SU-DHL-6 (cell line): ENCODE measurements around the gene MICALL1.

Experiments
- H2AFZ ChIP-seq: fragments of 200-600 bp; sonication (generic); 2 replicates; pipeline ENCODE4 v1.6.1; 2014; ENCODE audit warnings: low read depth, mild to moderate bottlenecking, moderate library complexity, mixed read lengths, antibody characterized with exemption, low read length; ENCODE audit not compliant: severe bottlenecking
- H3F3A ChIP-seq: fragments of 200-600 bp; shearing (Covaris generic); 2 replicates; pipeline ENCODE4 v1.6.0; 2016; ENCODE audit warnings: antibody characterized with exemption, mild to moderate bottlenecking; ENCODE audit not compliant: insufficient read depth
- H3K27ac ChIP-seq: fragments of 200-600 bp; sonication (generic); 2 replicates; pipeline ENCODE4 v1.5.1; 2016; ENCODE audit warnings: low read depth, mild to moderate bottlenecking, low read length, moderate library complexity, mixed read lengths
- H3K27me3 ChIP-seq: fragments of 200-600 bp; sonication (generic), shearing (Covaris generic); 2 replicates; pipeline ENCODE4 v1.6.0; 2014; ENCODE audit warnings: mild to moderate bottlenecking, low read length
- H3K36me3 ChIP-seq: fragments of 200-600 bp; sonication (generic); 2 replicates; pipeline ENCODE4 v1.6.1; 2014; ENCODE audit warnings: mild to moderate bottlenecking, low read length, mixed read lengths
- H3K4me2 ChIP-seq: fragments of 300-600, 200-600 bp; shearing (Covaris generic), sonication (generic); 2 replicates; pipeline ENCODE4 v1.6.0; 2014; ENCODE audit warnings: low read length, low read depth, mild to moderate bottlenecking; ENCODE audit not compliant: poor library complexity, severe bottlenecking
- H3K4me3 ChIP-seq: fragments of 200-600 bp; sonication (generic); 2 replicates; pipeline ENCODE4 v1.5.1; 2014; ENCODE audit warnings: antibody characterized with exemption, low read length, mild to moderate bottlenecking, mixed read lengths; ENCODE audit not compliant: insufficient read depth, poor library complexity, severe bottlenecking
- H3K79me2 ChIP-seq: fragments of 200-600 bp; sonication (generic); 2 replicates; pipeline ENCODE4 v1.6.1; 2014; ENCODE audit warnings: mild to moderate bottlenecking, low read length, moderate library complexity; ENCODE audit not compliant: insufficient read depth
- H3K9ac ChIP-seq: fragments of 200-600 bp; sonication (generic); 2 replicates; pipeline ENCODE4 v1.7.0; 2014; ENCODE audit warnings: mild to moderate bottlenecking, low read length
- H3K9me2 ChIP-seq: fragments of 200-600 bp; sonication (generic); replicated peaks from 2 replicates; pipeline ENCODE4 v1.6.1; 2014; ENCODE audit warnings: low read length; ENCODE audit not compliant: insufficient read depth
- H3K9me3 ChIP-seq: fragments of 200-600 bp; sonication (generic); 2 replicates; pipeline ENCODE4 v1.6.1; 2014; ENCODE audit warnings: low read length, mixed read lengths; ENCODE audit not compliant: insufficient read depth
- H4K20me1 ChIP-seq: fragments of 200-600 bp; sonication (generic); 2 replicates; pipeline ENCODE4 v1.6.1; 2014; ENCODE audit warnings: low read depth, mild to moderate bottlenecking, antibody characterized with exemption, low read length, moderate library complexity, mixed read lengths
- EZH2phosphoT487 ChIP-seq: fragments of 200-600 bp; sonication (generic), shearing (Covaris generic); conservative IDR thresholded peaks from 2 replicates; pipeline ENCODE4 v1.6.1; 2018; ENCODE audit warnings: mild to moderate bottlenecking, antibody characterized with exemption, low read length, moderate library complexity, mixed read lengths
- TF ChIP-seq, protein P1 (sequence below): fragments of 200-600 bp; sonication (generic); IDR thresholded peaks from one replicate; pipeline ENCODE4 v1.5.1; 2017; ENCODE audit warnings: antibody characterized with exemption, mild to moderate bottlenecking, low read length, moderate library complexity; ENCODE audit not compliant: insufficient read depth, poor library complexity, severe bottlenecking

The MICALL1 gene

GRCh38 chr22:37982151-37982785, 76.2 kb downstream of the MICALL1 start:
- Histone ChIP-seq H3F3A (no peaks in the 10 kb centered on the region), H2AFZ (no peak overlapping the region), H3K9ac (no peak overlapping the region), H3K9me2 (no peaks in the 10 kb centered on the region), H3K4me3 (no peak overlapping the region), H3K36me3 (no peaks in the 10 kb centered on the region), H3K79me2 (no peaks in the 10 kb centered on the region), H3K4me2 (no peak overlapping the region), H3K9me3 (no peaks in the 10 kb centered on the region), H3K27ac (no peak overlapping the region), H3K27me3 (no peaks in the 10 kb centered on the region), H4K20me1 (no peaks in the 10 kb centered on the region)
- TF ChIP-seq EZH2phosphoT487 = no peak
- TF ChIP-seq, protein P1, sequence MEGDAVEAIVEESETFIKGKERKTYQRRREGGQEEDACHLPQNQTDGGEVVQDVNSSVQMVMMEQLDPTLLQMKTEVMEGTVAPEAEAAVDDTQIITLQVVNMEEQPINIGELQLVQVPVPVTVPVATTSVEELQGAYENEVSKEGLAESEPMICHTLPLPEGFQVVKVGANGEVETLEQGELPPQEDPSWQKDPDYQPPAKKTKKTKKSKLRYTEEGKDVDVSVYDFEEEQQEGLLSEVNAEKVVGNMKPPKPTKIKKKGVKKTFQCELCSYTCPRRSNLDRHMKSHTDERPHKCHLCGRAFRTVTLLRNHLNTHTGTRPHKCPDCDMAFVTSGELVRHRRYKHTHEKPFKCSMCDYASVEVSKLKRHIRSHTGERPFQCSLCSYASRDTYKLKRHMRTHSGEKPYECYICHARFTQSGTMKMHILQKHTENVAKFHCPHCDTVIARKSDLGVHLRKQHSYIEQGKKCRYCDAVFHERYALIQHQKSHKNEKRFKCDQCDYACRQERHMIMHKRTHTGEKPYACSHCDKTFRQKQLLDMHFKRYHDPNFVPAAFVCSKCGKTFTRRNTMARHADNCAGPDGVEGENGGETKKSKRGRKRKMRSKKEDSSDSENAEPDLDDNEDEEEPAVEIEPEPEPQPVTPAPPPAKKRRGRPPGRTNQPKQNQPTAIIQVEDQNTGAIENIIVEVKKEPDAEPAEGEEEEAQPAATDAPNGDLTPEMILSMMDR = no peak

GRCh38 chr22:37982938-37983859, 77.1 kb downstream of the MICALL1 start:
- H3K9ac ChIP-seq = no peak overlapping the region
- H3F3A ChIP-seq = no peaks in the 10 kb centered on the region
- no peak overlapping the region for H3K27ac ChIP-seq
- H4K20me1 ChIP-seq = no peaks in the 10 kb centered on the region
- H3K4me3 ChIP-seq = no peak overlapping the region
- H3K9me3 ChIP-seq = no peaks in the 10 kb centered on the region
- no peak overlapping the region for H2AFZ ChIP-seq
- TF ChIP-seq EZH2phosphoT487 = no peak
- TF ChIP-seq, protein P1 = peak; percentile 15
- no peaks in the 10 kb centered on the region for H3K79me2 ChIP-seq
- H3K4me2 ChIP-seq = no peak overlapping the region
- no peaks in the 10 kb centered on the region for H3K9me2 ChIP-seq
- H3K27me3 ChIP-seq = no peaks in the 10 kb centered on the region
- no peaks in the 10 kb centered on the region for H3K36me3 ChIP-seq

DNA sequence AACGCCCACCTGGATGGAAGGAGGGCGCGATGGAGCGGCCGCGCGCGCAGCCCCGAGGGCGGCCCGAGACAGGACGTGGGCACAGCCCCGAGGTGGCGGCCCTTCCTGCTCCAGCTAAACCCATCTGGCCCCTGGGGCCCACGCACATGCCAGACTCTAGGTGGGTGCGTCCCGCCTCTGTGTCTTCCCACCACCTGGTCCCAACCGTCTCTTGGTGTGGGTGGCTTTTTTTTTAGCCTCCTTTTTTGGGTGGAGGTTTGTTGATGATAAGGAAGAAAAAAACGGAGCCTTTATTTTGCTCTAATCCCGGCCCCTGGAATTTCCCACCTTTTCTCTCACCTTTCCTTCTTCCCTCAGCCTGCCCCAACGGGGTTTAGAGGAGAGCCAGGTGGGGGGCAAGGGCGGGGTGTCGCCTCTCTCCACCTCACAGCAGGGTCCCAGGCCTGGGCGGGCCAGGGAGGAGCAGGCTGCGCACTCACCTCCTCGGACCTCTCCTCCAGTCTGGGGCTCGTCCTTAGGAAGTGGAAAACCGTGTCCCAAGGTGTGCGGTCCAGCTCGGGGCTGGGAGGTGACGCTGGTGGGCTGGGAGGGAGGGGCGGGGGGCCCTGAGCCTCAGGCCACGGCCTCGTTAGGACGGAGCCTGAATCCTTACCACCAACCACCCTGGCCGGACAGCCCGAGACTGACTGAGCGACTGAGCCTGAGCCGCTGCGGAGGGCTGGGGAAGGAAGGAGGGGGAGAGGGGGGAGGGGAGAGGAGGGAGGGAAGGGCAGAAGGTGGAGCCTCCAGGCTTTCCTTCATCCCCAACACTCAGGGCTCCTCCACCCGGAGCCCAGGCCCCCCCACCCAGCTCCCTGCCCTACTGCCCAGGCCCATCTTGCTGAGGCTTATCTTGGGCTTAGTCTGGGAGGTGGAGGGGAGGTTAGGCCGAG, 78.0 kb downstream of the MICALL1 start, which contains the start of gene SOX10:
Gene SOX10 (minus strand): TSS at position 696 of the 932 bp plus-strand sequence. CDS start 771 bp downstream, outside the sequence.
- no peaks in the 10 kb centered on the region for H4K20me1 ChIP-seq
- no peak within 1 kb of the TSS for H3K4me3 ChIP-seq
- H3K36me3 ChIP-seq = no peaks in the 10 kb centered on the region
- TF ChIP-seq EZH2phosphoT487 = no peak
- TF ChIP-seq, protein P1 = no peak
- H3K9me2 ChIP-seq = no peaks in the 10 kb centered on the region
- H3K79me2 ChIP-seq = no peaks in the 10 kb centered on the region
- H3K27ac ChIP-seq = no peak within 1 kb of the TSS
- no peak within 1 kb of the TSS for H3K4me2 ChIP-seq
- H2AFZ ChIP-seq = no peak within 1 kb of the TSS
- no peaks in the 10 kb centered on the region for H3K27me3 ChIP-seq
- H3K9ac ChIP-seq = no peak within 1 kb of the TSS
- H3K9me3 ChIP-seq = no peaks in the 10 kb centered on the region
- H3F3A ChIP-seq = no peaks in the 10 kb centered on the region
